SJCRH30 (cell line): ENCODE results near the gene FNDC11. TPM values are rescaled to one million over a fixed set of nuclear protein-coding genes. Genes with fewer than 3 reads are reported as not detected.

ENCODE experiments used
- DNase-seq, 2 experiments: peaks; one replicate each; pipeline ENCODE4 v3.0.0-alpha.2; 2015 to 2020
- H3K27ac ChIP-seq: fragments of 250-450 bp; sonication (Bioruptor Pico); 2 replicates; pipeline ENCODE4 v1.5.1; 2020; ENCODE audit warnings: mild to moderate bottlenecking, moderate library complexity
- H3K27me3 ChIP-seq: fragments of 250-450 bp; sonication (Bioruptor Pico); 2 replicates; pipeline ENCODE4 v1.5.1; 2020; ENCODE audit warnings: mild to moderate bottlenecking, moderate library complexity
- H3K36me3 ChIP-seq: fragments of 250-450 bp; sonication (Bioruptor Pico); 2 replicates; pipeline ENCODE4 v1.5.1; 2020; ENCODE audit warnings: mild to moderate bottlenecking, moderate library complexity
- H3K4me1 ChIP-seq: fragments of 250-450 bp; sonication (Bioruptor Pico); 2 replicates; pipeline ENCODE4 v1.5.1; 2020; ENCODE audit warnings: mild to moderate bottlenecking, moderate library complexity
- H3K4me3 ChIP-seq: fragments of 250-450 bp; sonication (Bioruptor Pico); 2 replicates; pipeline ENCODE4 v1.5.1; 2020; ENCODE audit warnings: mild to moderate bottlenecking, moderate library complexity
- H3K9me3 ChIP-seq: fragments of 250-450 bp; sonication (Bioruptor Pico); replicated peaks from 2 replicates; pipeline ENCODE4 v1.5.1; 2020; ENCODE audit warnings: mild to moderate bottlenecking, moderate library complexity
- total RNA-seq: library from RNA; depleted of rRNA; stranded (reverse); fragments of >200 nt; shearing (Covaris generic); gene quantifications from 2 replicates; pipeline ENCODE4 v1.2.3, GENCODE V29; 2014

The FNDC11 gene
- total RNA-seq, 1 experiment from 2014 or later, result 0.02 TPM

DNA sequence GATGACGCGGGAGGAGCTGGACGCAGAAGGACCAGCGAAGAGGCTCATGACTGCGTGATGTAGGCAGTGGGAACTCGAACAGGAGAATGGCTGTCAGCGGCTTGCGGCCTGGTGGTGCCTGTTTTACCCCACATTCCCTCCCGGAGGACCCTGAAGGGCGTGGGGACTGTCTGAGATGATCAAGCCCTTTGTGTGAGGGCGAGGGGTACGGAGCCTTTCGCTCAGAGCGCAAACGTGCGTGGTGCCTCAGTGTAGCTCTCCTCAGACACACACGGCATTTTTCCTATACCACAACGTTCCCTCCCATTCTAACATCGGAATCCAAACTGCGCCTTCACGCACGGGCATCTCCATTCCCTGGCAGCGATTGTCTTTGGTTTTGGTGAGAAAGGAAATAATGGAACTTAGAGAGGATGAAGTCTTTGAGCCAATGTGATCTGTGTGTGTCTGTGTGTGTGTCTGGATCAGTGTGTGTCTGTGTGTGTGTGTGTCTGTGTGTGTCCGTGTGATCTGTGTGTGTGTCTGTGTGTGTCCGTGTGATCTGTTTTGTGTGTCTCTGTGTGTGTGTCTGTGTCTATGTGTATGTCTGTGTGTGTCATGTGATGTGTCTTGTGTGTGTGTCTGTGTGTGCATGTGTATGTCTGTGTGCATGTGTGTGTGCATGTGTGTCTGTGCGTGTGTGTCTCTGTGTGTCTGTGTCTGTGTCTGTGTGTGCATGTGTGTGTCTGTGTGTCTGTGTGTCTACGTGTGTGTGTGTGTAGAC is 22.1 kb upstream of the FNDC11 start:
- no peaks in the 10 kb centered on the region for H3K36me3 ChIP-seq
- H3K4me1 ChIP-seq, result peaks cover 16% of the 10 kb centered on the region
- H3K9me3 ChIP-seq, result no peaks in the 10 kb centered on the region
- no peaks in the 10 kb centered on the region; the same call in 1 of the 2 replicates for H3K27me3 ChIP-seq
- no peak overlapping the region for H3K27ac ChIP-seq
- H3K4me3 ChIP-seq, result no peak overlapping the region
- DNase-seq, result peak in 1 of 2 experiments; percentile 13

DNA sequence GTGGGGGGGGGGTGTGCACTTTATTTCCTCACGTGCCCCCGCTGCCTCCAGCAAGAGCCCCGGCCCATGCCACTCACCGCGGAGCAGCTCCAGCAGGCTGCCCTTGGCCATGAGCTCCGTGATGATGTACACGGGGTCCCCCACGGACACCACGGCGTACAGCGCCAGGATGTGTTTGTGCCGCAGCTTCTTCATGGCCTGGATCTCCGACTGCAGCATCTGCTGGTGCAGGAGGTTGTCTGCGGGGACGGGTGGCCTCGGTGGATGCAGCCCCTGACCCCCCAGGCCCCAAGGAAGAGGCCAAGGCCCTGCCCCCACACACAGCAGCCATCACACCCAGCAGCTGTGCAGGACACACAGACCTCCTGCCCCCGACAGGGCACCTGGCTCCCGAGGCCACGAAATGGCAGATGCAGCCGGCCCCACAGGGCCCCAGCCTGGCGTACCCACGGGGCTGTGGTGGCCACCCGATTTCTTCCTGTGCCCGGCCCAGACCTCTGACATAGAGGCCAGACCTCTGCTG is 21.4 kb upstream of the FNDC11 start:
- H3K27me3 ChIP-seq, result no peaks in the 10 kb centered on the region; the same call in 1 of the 2 replicates
- H3K27ac ChIP-seq, result no peak overlapping the region
- H3K9me3 ChIP-seq, result no peaks in the 10 kb centered on the region
- peaks cover 22% of the 10 kb centered on the region for H3K4me1 ChIP-seq
- DNase-seq, result no peak
- no peaks in the 10 kb centered on the region for H3K36me3 ChIP-seq
- H3K4me3 ChIP-seq, result no peak overlapping the region

DNA sequence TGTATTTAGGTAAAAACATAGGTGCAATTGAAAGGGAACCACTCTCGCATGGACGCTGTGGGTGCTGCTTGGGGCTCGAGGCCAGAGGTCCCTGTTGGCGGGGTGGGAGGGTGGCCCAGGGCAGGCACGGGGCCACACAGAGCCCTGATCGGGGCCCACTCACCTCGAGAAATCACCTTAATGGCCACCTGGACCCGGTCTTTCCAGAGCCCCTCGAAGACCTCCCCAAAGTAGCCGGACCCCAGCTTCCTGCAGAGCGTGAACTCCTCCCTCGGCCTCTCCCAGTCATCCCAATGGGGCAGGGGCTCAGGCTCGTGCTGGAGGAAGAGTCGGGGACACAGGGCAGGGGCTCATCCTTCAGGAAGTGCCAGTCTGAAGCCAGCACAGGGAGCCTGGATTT is 20.6 kb upstream of the FNDC11 start:
- DNase-seq, result no peak
- Histone ChIP-seq H3K27ac (no peak overlapping the region), H3K4me3 (no peak overlapping the region), H3K36me3 (no peaks in the 10 kb centered on the region), H3K27me3 (no peaks in the 10 kb centered on the region; the same call in 1 of the 2 replicates), H3K9me3 (no peaks in the 10 kb centered on the region), H3K4me1 (peaks cover 23% of the 10 kb centered on the region)

DNA sequence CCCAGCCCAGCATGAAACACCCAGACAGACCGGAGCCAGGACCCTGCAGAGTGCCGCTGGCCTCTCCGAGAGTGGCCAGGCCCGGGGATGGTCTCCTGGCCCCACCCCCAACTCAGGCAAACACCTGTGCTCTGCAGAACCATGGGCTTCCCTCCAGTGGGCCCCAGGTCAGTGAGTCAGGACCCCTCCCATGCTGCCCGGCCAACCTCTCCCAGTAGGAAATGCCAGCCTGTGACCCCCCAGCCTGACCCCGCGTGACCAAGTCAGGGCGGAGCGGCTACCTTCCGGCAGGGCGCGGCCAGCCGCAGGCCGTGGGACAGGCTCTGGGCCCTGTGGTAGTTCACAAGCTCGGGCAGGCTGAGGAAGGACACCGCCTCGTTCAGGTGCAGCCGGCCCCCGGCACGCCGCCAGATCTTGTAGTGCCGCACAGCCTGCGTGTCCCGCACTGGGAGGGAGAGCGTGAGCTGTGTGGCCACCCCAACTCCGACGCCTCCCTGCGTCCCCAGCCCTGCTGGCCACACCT is 20.0 kb upstream of the FNDC11 start:
- DNase-seq, result no peak
- Histone ChIP-seq H3K27ac (no peak overlapping the region), H3K4me1 (peaks cover 23% of the 10 kb centered on the region), H3K36me3 (no peaks in the 10 kb centered on the region), H3K9me3 (no peaks in the 10 kb centered on the region), H3K27me3 (no peaks in the 10 kb centered on the region; the same call in 1 of the 2 replicates), H3K4me3 (no peak overlapping the region)

DNA sequence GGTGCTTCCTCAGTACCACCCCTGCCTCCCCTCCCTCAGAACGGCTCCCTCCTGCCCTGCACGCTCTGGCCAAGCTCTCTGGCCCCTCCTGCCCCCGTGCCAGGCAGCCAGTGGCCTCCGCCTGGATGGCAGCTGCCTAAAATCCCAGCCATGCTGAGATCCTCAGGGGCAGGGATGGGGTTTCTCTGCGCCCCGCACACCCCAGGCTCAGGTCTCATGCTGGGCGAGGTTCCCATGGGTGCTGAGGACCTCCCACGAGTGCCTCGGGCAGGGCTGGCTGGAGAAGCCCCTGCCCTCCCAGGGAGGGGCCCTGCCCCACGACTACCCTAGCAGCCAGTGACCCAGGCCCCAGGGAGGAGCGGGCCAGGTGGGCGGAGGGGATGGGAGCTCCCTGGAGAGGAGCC is 19.5 kb upstream of the FNDC11 start:
- Histone ChIP-seq H3K9me3 (no peaks in the 10 kb centered on the region), H3K4me1 (peaks cover 23% of the 10 kb centered on the region), H3K27me3 (no peaks in the 10 kb centered on the region; the same call in 1 of the 2 replicates), H3K36me3 (no peaks in the 10 kb centered on the region), H3K4me3 (no peak overlapping the region), H3K27ac (no peak overlapping the region)
- DNase-seq, result no peak

DNA sequence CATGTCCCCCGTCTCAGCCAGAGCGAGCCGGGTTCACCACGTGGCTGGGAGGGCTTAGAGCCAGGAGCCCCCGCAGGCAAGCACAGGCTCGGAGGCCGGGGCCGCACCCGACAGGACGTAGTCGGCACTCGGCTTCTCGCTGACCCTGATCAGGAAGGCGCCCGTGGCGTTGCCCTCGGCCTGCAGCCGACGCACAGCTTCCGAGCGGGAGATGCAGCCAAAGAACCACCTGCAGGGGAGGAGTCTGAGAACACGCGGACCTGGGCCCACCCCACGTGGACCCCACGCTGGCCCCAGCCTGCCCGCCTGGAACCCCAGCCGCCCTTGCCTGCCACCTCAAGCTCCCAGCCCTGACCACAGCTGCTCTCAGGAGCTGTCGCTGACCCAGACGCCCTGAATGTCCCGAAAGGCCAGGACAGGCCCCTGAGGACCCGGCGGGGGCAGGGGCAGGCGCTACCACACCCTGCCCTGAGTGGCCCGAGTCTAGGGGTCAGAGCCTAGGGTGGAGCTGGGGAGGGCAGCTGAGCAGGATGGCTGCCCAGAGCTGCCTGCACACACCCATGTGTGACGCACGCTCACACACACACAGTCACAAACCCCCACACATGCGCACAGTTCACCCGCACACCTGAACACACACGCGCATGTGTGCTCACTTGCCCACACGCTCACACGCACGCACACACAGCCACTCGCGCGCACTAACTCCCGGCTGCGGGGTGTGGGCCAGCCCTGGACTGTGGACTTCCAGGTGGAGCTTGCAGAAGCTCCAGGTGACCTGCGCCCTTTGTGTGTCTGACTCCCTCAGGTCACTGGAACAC is 18.9 kb upstream of the FNDC11 start:
- Histone ChIP-seq H3K9me3 (no peaks in the 10 kb centered on the region), H3K4me1 (peaks cover 23% of the 10 kb centered on the region), H3K27ac (no peak overlapping the region), H3K27me3 (no peaks in the 10 kb centered on the region; the same call in 1 of the 2 replicates), H3K4me3 (no peak overlapping the region), H3K36me3 (no peaks in the 10 kb centered on the region)
- no peak for DNase-seq

DNA sequence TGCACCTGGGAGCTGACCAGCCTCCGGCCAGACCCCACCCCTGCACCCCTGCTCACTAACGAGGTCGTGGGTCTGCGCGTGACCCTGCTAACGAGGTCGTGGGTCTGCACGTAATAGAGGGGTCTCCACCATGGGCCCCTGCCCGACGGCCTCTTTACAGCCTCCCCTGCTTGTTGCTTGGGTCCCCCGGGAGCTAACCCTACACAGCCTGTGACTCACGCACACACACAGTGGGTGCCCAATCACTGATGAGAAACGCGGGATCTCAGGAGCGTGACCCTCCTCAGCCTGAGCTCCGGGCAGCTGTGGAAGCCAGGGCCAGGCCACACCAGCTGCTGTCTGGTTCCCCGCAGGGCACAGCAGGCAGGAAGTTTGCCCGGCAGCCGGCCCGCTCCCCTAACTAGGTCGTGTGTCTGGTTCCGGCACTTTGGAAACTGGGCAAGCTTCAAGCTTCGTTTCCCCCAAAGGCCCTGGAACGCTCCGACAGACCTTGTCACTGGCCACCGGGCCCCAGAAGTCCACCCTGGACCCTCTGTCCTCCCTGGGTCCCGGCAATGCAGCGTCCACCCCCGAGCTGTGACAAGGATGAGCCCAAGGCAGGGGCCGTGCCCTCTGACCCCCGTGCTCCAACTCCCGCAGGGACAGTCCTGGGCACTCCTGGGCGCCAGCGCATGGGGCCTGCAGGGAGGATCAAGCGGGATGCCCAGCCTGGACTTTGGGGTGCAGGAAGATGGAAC is 17.6 kb upstream of the FNDC11 start:
- Histone ChIP-seq H3K4me3 (no peak overlapping the region), H3K4me1 (peaks cover 23% of the 10 kb centered on the region), H3K27me3 (peaks cover 6% of the 10 kb centered on the region; the same call in 1 of the 2 replicates), H3K27ac (peak overlapping the region; percentile 80), H3K36me3 (no peaks in the 10 kb centered on the region), H3K9me3 (no peaks in the 10 kb centered on the region)
- DNase-seq, result peak; percentile 97 to 98

DNA sequence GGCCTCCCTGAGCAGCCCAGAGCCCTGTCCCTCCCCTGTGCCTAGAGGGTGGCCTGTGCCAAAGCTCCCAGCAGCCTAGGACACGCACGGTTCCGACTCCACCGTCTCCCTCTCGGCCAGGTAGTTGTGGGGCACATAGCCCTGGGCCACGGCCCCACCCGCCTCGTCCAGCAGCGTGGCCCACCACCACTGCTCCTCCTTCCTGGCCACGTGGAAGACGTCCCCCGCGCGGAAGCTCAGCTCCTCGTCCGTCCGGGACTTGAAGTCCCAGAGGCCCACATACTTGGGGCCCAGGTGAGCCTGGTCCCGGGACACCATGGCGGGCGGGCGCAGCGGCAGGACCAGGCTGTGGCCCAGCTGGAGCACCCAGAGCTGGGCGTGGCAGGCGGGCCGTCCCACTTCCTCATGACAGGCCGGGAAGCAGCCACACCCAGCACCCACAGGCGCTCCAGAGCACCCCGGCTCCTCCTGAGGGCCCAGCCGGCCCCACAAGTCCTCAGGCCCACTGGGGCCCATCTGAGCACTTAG is 16.9 kb upstream of the FNDC11 start, which contains the start of gene PTK6:
Gene PTK6, minus strand, starts transcription at position 380 of the 528 bp plus-strand sequence. Its CDS starts 62 bp downstream, at position 318.
- peaks cover 6% of the 10 kb centered on the region; the same call in 1 of the 2 replicates for H3K27me3 ChIP-seq
- H3K9me3 ChIP-seq, result no peaks in the 10 kb centered on the region
- H3K4me1 ChIP-seq, result peaks cover 23% of the 10 kb centered on the region
- peak within 1 kb of the TSS; percentile 80 for H3K27ac ChIP-seq
- H3K4me3 ChIP-seq, result peak within 1 kb of the TSS; percentile 33
- no peak for DNase-seq
- H3K36me3 ChIP-seq, result no peaks in the 10 kb centered on the region

DNA sequence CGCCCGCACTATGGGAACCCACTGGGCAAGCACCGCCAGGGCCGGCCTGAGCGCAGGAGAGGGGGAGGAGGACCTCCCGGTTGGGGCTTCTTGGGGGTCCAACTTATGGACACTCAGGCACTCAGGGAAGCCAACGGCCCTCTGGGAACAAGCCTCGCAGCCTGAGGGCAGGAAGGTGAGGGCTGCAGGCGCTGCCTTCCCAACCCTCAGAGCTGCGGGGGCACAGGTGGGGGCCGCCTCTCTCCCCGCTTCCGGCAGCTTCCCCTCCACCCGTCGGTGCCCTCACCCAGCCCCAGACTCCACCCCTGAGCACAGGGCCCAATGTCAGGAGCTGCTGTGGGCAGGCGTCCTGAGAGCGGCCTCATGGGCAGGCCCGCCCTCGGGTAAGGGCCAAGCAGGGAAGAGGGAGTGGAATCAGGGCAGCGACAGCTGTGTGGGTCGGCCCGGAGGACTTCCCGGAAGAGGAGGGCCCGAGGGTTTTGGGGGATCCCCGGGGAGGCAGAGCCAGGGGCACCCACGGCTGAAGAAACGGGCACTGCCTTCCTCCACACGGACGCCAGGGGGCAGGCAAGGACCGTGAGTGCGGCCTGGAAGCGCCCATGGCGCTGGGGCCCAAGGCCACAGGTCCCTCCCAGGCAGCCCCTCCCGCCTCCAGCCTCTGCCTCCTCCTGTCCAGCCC is 16.3 kb upstream of the FNDC11 start:
- H3K27me3 ChIP-seq, result peaks cover 6% of the 10 kb centered on the region; the same call in 1 of the 2 replicates
- no peaks in the 10 kb centered on the region for H3K36me3 ChIP-seq
- peaks cover 23% of the 10 kb centered on the region for H3K4me1 ChIP-seq
- no peaks in the 10 kb centered on the region for H3K9me3 ChIP-seq
- peak overlapping the region; percentile 33 for H3K4me3 ChIP-seq
- DNase-seq, result peak; percentile 100
- peak overlapping the region; percentile 80 for H3K27ac ChIP-seq

DNA sequence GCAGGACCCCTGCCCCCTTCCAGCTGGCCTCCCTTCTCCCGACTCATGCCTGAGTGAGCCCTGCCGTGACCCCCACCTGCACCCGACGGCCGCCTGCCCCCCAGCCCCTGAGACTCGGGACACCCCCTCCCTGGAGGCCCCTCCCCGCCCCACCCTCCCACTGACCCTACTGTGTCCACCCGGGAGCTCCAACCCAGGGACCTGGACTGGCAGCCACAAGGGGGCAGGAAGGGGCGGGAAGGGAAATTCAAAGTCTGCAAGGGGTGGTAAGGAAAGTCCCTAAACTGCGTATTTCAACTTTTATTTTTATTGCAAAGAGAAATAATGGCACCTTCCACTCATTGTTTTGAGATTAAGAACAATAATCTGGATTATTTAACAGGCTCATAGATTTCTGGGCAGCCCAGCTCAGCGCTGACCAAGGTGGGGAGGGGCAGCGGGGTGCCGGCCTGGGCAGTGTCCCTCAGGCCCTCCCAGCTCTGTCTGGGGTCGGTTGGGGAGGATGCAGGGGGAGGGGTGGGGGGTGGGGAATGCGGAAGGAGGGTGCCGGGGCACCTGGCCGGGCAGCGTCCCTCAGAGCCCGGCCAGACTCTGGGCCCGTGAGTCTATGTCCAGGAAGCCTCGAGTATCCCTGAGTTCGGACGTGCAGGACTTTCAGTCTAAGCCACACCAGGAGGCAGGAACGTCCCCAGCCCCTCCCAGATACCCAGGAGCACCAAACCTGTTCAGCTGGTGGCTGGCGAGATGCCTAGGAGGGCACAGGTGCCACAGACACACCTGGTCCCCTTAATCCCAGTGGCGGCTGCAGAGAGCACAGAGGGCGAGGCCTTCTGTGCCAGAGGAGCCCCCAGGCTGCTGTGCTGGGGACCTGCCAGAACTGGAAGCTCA is 15.5 kb upstream of the FNDC11 start:
- Histone ChIP-seq H3K36me3 (no peaks in the 10 kb centered on the region), H3K9me3 (no peaks in the 10 kb centered on the region), H3K4me1 (peaks cover 23% of the 10 kb centered on the region), H3K4me3 (peak overlapping the region; percentile 33), H3K27ac (no peak overlapping the region), H3K27me3 (peaks cover 11% of the 10 kb centered on the region; the same call in 1 of the 2 replicates)
- DNase-seq, result no peak

DNA sequence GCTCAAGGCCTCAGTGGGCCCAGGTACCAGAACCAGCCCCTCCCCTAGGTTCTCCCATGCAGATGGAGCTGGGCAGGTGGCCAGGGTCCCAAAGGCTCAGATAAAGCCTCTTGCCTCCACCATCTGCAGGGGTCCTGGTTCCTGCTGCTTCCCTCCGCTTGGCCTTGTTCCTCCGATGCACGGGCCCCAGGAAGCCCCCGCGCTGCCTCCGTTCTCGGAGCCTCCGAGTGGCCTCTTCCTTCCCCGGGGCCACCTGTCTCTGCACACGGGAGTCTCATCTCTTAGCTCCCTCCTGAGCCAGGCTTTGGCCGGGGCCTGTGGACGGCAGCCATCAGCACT is 14.9 kb upstream of the FNDC11 start:
- Histone ChIP-seq H3K27me3 (peaks cover 17% of the 10 kb centered on the region), H3K4me3 (no peak overlapping the region), H3K9me3 (no peaks in the 10 kb centered on the region), H3K4me1 (peaks cover 23% of the 10 kb centered on the region), H3K36me3 (no peaks in the 10 kb centered on the region), H3K27ac (no peak overlapping the region)
- no peak for DNase-seq

DNA sequence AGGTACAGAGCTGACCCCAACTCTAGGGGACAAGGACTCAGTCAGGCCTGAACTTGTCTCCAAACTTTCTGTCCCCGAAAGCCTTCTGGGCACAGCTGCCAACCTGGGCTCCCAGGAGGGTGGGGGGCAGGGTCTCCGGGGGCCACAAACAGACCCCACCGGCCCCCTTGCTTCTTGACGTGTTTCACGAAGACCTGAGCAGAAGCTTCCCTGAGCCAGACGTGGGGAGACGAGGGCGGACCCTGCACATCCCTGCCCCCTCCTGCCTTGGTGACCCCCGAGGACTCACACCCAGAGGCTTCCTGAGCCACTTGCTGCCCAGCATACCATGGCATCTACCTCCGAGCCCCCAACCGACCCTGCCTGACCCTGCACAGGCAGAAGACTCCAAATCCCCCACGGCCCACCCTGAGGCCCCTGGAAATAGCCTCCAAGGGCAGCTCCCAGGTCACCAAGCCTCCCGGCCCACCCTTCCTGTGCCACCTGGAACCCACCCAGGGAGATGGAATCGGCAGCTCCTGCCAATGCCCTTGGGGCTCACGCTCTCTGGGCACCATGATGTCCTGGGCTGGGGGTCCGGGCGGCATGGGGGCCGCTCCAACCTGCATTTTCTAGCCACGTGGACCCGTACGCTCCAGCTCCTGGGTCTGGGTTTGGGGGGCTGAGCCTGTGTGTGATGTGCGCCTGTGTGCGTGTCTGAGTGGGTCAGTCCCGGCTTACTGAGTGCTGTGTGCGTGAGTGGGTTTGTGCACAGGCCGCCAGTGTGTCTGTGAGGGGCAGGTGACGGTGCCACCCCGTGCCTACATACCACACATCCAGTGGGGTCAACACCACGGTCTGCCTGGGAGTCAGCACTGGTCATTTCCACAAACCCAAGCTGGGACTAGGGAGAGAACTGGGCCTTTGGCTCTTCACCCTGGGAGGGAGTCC is 14.3 kb upstream of the FNDC11 start:
- no peak for DNase-seq
- Histone ChIP-seq H3K9me3 (no peaks in the 10 kb centered on the region), H3K36me3 (no peaks in the 10 kb centered on the region), H3K27me3 (peaks cover 24% of the 10 kb centered on the region), H3K4me3 (no peak overlapping the region), H3K4me1 (peaks cover 22% of the 10 kb centered on the region), H3K27ac (no peak overlapping the region)
